Kidney epithelial cell (primary cell): Measurements from ENCODE around the gene SERPINB1. TPM values are rescaled to one million over a fixed set of nuclear protein-coding genes. Genes with fewer than 3 reads are reported as not detected.
A peak's percentile ranks its signal among the peaks of the same experiment; 100 is the strongest.

Experiments used
- DNase-seq: peaks from one replicate; pipeline ENCODE4 v3.0.0-alpha.2; 2010; ENCODE audit warnings: low read depth
- H3K27me3 ChIP-seq: 2 replicates; pipeline ENCODE4 v1.6.0; 2011; ENCODE audit warnings: low read length; ENCODE audit not compliant: control insufficient read depth, insufficient read depth
- H3K36me3 ChIP-seq: 2 replicates; pipeline ENCODE4 v1.5.1; 2011; ENCODE audit warnings: low read length; ENCODE audit not compliant: control insufficient read depth, insufficient read depth
- H3K4me3 ChIP-seq: 2 replicates; pipeline ENCODE4 v1.5.1; 2011; ENCODE audit warnings: low read depth, mild to moderate bottlenecking, control low read depth, low read length
- total RNA-seq: library from RNA; depleted of rRNA; stranded (reverse); fragments of >200 nt; gene quantifications from 2 replicates; pipeline ENCODE4 v1.2.3, GENCODE V29; 2015
- TF ChIP-seq, protein P1 (sequence below): IDR thresholded peaks from 2 replicates; pipeline ENCODE4 v1.5.1; 2011; ENCODE audit warnings: mild to moderate bottlenecking, moderate library complexity, low read length, control low read depth, inconsistent platforms; ENCODE audit not compliant: insufficient read depth, poor library complexity, severe bottlenecking

The SERPINB1 gene
- total RNA-seq, 1 donor from 2014 or later, result 43.2 TPM

DNA sequence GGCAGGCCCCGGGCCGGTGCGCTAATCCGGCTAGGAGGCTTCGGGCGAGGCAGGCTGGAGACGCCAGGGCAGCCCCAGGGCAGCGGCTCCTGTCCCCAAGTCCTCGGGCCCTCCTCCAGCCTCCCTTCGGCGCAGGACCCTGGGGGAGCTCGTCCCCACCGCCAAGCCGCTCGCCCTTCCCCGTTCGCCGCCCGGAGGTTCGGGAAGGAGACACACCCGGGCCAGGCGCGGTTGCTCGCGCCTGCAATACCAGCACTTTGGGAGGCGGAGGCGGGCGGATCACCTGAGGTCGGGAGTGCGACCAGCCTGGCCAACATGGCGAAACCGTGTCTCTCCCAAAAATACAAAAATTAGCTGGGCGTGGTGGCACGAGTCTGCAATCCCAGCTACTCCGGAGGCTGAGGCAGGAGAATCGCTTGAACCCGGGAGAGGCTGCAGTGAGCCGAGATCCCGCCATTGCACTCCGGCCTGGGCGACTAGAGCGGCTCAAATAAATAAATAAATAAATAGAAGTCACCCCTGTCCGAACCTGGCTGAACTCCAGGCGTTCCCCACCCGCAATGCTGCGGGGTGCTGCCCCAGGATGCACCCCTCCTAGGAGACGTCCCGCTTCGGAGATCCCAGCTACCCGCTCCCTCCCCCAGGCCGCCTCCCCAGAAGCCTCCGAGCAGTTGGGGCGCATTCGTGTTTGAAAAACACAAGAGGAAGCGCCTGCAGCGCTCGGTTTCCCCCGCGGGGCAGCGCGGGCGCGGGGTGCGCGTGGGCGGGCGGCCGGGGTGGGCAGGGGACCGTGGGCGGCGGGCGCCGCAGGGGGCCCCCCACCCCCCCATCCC, 33.9 kb upstream of the SERPINB1 start:
- TF ChIP-seq, protein P1, sequence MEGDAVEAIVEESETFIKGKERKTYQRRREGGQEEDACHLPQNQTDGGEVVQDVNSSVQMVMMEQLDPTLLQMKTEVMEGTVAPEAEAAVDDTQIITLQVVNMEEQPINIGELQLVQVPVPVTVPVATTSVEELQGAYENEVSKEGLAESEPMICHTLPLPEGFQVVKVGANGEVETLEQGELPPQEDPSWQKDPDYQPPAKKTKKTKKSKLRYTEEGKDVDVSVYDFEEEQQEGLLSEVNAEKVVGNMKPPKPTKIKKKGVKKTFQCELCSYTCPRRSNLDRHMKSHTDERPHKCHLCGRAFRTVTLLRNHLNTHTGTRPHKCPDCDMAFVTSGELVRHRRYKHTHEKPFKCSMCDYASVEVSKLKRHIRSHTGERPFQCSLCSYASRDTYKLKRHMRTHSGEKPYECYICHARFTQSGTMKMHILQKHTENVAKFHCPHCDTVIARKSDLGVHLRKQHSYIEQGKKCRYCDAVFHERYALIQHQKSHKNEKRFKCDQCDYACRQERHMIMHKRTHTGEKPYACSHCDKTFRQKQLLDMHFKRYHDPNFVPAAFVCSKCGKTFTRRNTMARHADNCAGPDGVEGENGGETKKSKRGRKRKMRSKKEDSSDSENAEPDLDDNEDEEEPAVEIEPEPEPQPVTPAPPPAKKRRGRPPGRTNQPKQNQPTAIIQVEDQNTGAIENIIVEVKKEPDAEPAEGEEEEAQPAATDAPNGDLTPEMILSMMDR, result no peak
- H3K36me3 ChIP-seq, result no peaks in the 10 kb centered on the region
- peak overlapping the region; percentile 42 for H3K4me3 ChIP-seq
- H3K27me3 ChIP-seq, result no peaks in the 10 kb centered on the region
- DNase-seq, result no peak

DNA sequence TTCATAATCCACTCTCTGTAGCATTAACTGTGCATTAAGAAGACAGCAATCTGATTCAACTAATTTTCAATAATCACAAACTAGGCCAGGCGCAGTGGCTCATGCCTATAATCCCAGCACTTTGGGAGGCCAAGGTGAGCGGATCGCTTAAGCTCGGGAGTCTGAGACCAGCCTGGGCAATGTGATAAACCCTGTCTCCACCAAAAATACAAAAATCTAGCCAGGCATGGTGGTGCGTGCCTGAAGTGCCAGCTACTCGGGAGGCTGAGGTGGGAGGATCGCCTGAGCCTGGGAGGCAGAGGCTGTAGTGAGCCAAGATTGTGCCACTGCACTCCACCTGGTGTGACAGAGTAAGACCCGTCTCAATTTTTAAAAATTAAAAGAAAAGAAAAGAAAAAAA, 32.0 kb upstream of the SERPINB1 start:
- TF ChIP-seq, protein P1, result no peak
- no peak for DNase-seq
- Histone ChIP-seq H3K4me3 (no peak overlapping the region), H3K27me3 (no peaks in the 10 kb centered on the region), H3K36me3 (no peaks in the 10 kb centered on the region)

DNA sequence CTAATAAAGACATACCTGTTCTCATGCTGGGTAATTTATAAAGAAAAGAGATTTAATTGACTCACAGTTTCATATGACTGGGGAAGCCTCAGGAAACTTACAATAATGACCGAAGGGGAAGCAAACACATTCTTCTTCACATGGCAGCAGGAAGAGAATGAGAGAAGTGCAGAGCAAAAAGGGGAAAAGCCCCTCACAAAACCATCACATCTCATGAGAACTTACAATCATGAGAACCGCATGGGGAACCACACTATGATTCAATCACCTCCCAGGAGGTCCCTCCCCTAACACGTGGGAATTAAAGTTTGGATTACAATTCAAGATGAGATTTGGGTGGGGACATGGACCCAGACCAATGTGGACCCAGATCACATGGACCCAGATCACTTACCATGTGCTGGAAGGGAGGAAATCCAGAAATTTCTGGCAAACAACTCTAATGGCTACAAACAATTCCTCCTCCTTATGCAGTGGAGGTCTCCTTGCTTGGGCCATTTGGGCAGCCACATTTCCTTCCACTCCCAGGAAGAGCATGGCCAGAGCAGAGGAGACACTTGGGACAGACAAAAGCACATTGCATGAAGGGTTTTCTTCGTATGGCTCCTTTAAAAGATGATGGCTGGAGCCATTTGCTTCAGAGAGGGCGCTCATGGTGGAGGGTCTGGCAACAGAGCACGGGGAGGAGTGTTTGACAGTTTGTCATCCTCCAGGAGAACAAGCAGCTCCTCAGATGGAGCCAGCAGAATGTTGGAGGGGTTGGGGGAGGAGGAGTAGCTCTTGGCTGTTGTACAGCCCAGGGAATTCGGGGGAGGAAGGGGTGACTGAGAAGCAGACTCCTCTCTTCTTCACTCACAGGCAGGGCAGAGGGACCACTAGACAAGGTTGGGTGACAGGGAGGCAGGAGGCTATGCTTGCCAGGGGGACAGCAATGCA, 31.0 kb upstream of the SERPINB1 start:
- Histone ChIP-seq H3K27me3 (no peaks in the 10 kb centered on the region), H3K4me3 (no peak overlapping the region), H3K36me3 (no peaks in the 10 kb centered on the region)
- TF ChIP-seq, protein P1, result no peak
- no peak for DNase-seq

DNA sequence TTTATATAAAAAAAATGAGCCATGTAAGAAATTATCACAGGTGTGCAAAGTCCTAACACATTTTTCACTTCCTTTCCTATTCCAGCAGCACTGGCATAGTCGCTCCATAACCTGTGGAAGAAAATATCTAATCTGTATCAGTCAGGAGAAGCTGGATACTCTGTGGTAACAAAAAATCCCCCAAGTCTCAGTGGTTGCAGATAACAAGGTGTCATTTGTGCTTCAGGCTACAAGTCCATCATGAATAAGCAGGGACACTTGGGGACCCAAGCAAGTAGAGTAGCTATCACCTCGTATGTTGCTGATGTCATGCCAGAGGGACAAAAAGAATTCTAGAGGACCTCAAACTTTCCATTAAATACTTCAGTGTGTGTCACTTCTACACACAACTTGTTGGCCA, 30.3 kb upstream of the SERPINB1 start:
- no peak overlapping the region for H3K4me3 ChIP-seq
- TF ChIP-seq, protein P1, result no peak
- DNase-seq, result no peak
- H3K27me3 ChIP-seq, result no peaks in the 10 kb centered on the region
- no peaks in the 10 kb centered on the region for H3K36me3 ChIP-seq

DNA sequence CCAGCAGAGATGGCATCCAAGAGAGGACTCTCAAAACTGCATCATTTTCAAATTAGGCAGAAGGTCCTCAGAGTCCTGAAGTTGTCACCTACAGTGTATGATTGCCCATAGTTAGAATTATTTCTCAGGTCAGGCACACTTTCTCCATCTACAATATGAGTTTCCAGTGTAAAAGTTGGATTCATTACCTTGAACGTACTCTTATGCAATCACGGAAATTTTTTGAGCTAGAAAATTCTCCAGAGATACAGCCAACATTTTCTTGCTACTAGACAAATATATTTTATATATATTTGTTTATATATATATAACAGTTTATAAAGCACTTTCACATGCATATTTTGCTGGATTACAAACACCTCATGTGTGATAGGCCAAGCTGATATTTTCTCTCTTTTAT, 29.4 kb upstream of the SERPINB1 start:
- Histone ChIP-seq H3K4me3 (no peak overlapping the region), H3K27me3 (no peaks in the 10 kb centered on the region), H3K36me3 (no peaks in the 10 kb centered on the region)
- no peak for DNase-seq
- TF ChIP-seq, protein P1, result no peak
